Neural cell (in vitro differentiated cells): ENCODE measurements around the gene FBLN2. TPM values are rescaled to one million over a fixed set of nuclear protein-coding genes. Genes with fewer than 3 reads are reported as not detected.

Experiments used
- H2AFZ ChIP-seq: fragments of 200-600, 300-800 bp; sonication (generic), shearing (Covaris generic); 2 replicates; pipeline ENCODE4 v1.6.0; 2014; ENCODE audit warnings: low read depth, mild to moderate bottlenecking, antibody characterized with exemption, low read length, moderate library complexity
- H3F3A ChIP-seq: fragments of 200-600 bp; shearing (Covaris generic); 2 replicates; pipeline ENCODE4 v1.6.1; 2016; ENCODE audit warnings: mild to moderate bottlenecking, moderate library complexity, mixed read lengths, antibody characterized with exemption, low read length; ENCODE audit not compliant: insufficient read depth, poor library complexity, severe bottlenecking
- H3K27ac ChIP-seq: fragments of 200-600, 300-800 bp; sonication (generic), shearing (Covaris generic); 2 replicates; pipeline ENCODE4 v1.5.1; 2014; ENCODE audit warnings: mild to moderate bottlenecking, low read length, moderate library complexity
- H3K27me3 ChIP-seq: fragments of 300-800, 200-600 bp; sonication (generic), shearing (Covaris generic); 2 replicates; pipeline ENCODE4 v1.6.0; 2014; ENCODE audit warnings: mild to moderate bottlenecking, low read depth, low read length, moderate library complexity; ENCODE audit not compliant: insufficient read depth
- H3K36me3 ChIP-seq: fragments of 300-800, 200-600 bp; sonication (generic), shearing (Covaris generic); 2 replicates; pipeline ENCODE4 v1.5.1; 2014; ENCODE audit warnings: mild to moderate bottlenecking, antibody characterized with exemption, low read length, moderate library complexity; ENCODE audit not compliant: insufficient read depth
- H3K4me2 ChIP-seq: fragments of 300-800, 200-600 bp; sonication (generic), shearing (Covaris generic); 2 replicates; pipeline ENCODE4 v1.6.0; 2014; ENCODE audit warnings: mild to moderate bottlenecking, low read length
- H3K4me3 ChIP-seq: fragments of 300-800, 200-600 bp; sonication (generic), shearing (Covaris generic); 2 replicates; pipeline ENCODE4 v1.5.1; 2014; ENCODE audit warnings: mild to moderate bottlenecking, low read length, moderate library complexity
- H3K79me2 ChIP-seq: fragments of 200-600 bp; shearing (Covaris generic); replicated peaks from 2 replicates; pipeline ENCODE4 v1.6.0; 2014; ENCODE audit warnings: mild to moderate bottlenecking, low read length, moderate library complexity; ENCODE audit not compliant: insufficient read depth
- H3K9ac ChIP-seq: fragments of 300-800, 200-600 bp; sonication (generic), shearing (Covaris generic); 2 replicates; pipeline ENCODE4 v1.6.1; 2016; ENCODE audit warnings: mild to moderate bottlenecking, low read length, mixed read lengths
- H3K9me2 ChIP-seq: fragments of 200-600 bp; shearing (Covaris generic); 2 replicates; pipeline ENCODE4 v1.6.1; 2016; ENCODE audit warnings: mild to moderate bottlenecking, low read length, mixed read lengths; ENCODE audit not compliant: insufficient read depth
- H3K9me3 ChIP-seq: fragments of 200-600, 300-800 bp; sonication (generic), shearing (Covaris generic); 2 replicates; pipeline ENCODE4 v1.6.1; 2016; ENCODE audit warnings: mild to moderate bottlenecking, mixed run types, low read length, moderate library complexity, mixed read lengths
- H4K20me1 ChIP-seq: fragments of 200-600 bp; shearing (Covaris generic); 2 replicates; pipeline ENCODE4 v1.6.1; 2016; ENCODE audit warnings: mild to moderate bottlenecking, mixed run types; ENCODE audit not compliant: insufficient read depth
- CTCF ChIP-seq: fragments of 450-650 bp; IDR thresholded peaks from 2 replicates; pipeline ENCODE4 v1.5.1; 2014; ENCODE audit warnings: antibody characterized with exemption, mild to moderate bottlenecking, moderate library complexity; ENCODE audit not compliant: poor library complexity, severe bottlenecking
- EP300 ChIP-seq: fragments of 450-650 bp; conservative IDR thresholded peaks from 2 replicates; pipeline ENCODE4 v1.6.1; 2014; ENCODE audit warnings: antibody characterized with exemption, mild to moderate bottlenecking, moderate library complexity; ENCODE audit not compliant: poor library complexity, severe bottlenecking
- EZH2 ChIP-seq: fragments of 200-600, 300-800 bp; shearing (Covaris generic), sonication (generic); IDR thresholded peaks from 2 replicates; pipeline ENCODE4 v1.6.1; 2014; ENCODE audit warnings: antibody characterized with exemption, low read length, borderline replicate concordance, mild to moderate bottlenecking; ENCODE audit not compliant: insufficient read depth, poor library complexity, severe bottlenecking
- MXI1 ChIP-seq: fragments of 450-650 bp; conservative IDR thresholded peaks from 2 replicates; pipeline ENCODE4 v1.6.1; 2014; ENCODE audit warnings: antibody characterized with exemption, mild to moderate bottlenecking; ENCODE audit not compliant: poor library complexity, severe bottlenecking
- POLR2AphosphoS5 ChIP-seq: IDR thresholded peaks from 2 replicates; pipeline ENCODE4 v1.6.1; 2012
- RAD21 ChIP-seq: fragments of 450-650 bp; conservative IDR thresholded peaks from 2 replicates; pipeline ENCODE4 v1.6.1; 2014; ENCODE audit warnings: antibody characterized with exemption, mild to moderate bottlenecking, moderate library complexity
- REST ChIP-seq: IDR thresholded peaks from 2 replicates; pipeline ENCODE4 v1.6.1; 2012; ENCODE audit warnings: borderline replicate concordance
- SMC3 ChIP-seq: fragments of 450-650 bp; conservative IDR thresholded peaks from 2 replicates; pipeline ENCODE4 v1.6.1; 2014; ENCODE audit warnings: antibody characterized with exemption, mild to moderate bottlenecking, moderate library complexity; ENCODE audit not compliant: poor library complexity
- TAF1 ChIP-seq: IDR thresholded peaks from 2 replicates; pipeline ENCODE4 v1.6.1; 2012; ENCODE audit warnings: low read depth
- polyA plus RNA-seq: library from polyadenylated mRNA; depleted of rRNA; stranded (reverse); fragments of >200 nt; gene quantifications from 2 replicates; pipeline ENCODE4 v1.2.3, GENCODE V29; 2014

The FBLN2 gene
- polyA plus RNA-seq, 1 donor from 2014 or later = 0.37 TPM

GRCh38 chr3:13595485-13595884, 46.6 kb downstream of the FBLN2 start:
- TF ChIP-seq RAD21 (no peak), TAF1 (no peak), EP300 (no peak), REST (no peak), SMC3 (no peak), POLR2AphosphoS5 (no peak), MXI1 (no peak), EZH2 (no peak), CTCF (no peak)
- no peaks in the 10 kb centered on the region for H3K27me3 ChIP-seq
- H2AFZ ChIP-seq = no peak overlapping the region
- H3K79me2 ChIP-seq = no peaks in the 10 kb centered on the region
- no peaks in the 10 kb centered on the region for H4K20me1 ChIP-seq
- H3K9me3 ChIP-seq = no peaks in the 10 kb centered on the region
- H3K9me2 ChIP-seq = no peaks in the 10 kb centered on the region
- no peaks in the 10 kb centered on the region for H3K36me3 ChIP-seq
- no peak overlapping the region for H3K9ac ChIP-seq
- no peak overlapping the region for H3K4me3 ChIP-seq
- no peak overlapping the region for H3K27ac ChIP-seq
- no peak overlapping the region for H3K4me2 ChIP-seq
- no peaks in the 10 kb centered on the region for H3F3A ChIP-seq

DNA sequence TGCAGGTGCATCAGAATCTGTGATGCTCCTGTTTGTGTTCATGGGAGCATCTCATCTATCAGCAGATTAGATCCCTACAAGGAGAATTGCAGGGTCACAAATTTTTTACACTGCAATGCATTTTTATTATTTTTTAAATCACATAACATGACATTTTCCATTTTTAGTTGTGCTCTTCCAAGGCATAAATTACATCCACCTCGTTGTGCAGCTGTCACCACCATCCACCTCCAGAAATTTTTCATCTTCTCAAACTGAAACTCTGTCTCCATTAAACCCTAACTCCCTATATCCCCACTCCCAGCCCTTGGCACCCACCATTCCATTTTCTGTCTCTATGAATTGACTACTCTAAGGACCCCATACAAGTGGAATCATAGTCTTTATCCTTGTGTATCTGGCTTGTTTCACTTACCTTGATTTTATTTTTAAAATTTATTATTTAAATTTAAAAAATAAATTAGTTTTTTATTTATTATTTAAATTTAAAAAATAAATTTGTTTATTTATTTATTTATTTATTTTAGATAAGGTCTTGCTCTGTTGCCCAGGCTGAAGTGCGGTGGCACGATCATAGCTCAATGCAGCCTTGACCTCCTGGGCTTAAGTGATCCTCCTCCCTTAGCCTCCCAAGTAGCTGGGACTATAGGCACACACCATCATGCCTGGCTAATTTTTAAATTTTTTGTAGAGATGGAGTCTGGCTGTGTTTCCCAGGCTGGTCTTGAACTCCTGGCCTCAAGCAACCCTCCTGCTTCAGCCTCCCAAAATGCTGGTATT, 47.7 kb downstream of the FBLN2 start:
- Histone ChIP-seq H3K36me3 (no peaks in the 10 kb centered on the region), H3K9me3 (no peaks in the 10 kb centered on the region), H3K9ac (no peak overlapping the region), H4K20me1 (no peaks in the 10 kb centered on the region), H3K4me3 (no peak overlapping the region), H3K4me2 (no peak overlapping the region), H3F3A (no peaks in the 10 kb centered on the region), H3K27ac (no peak overlapping the region), H3K27me3 (no peaks in the 10 kb centered on the region), H2AFZ (no peak overlapping the region), H3K9me2 (no peaks in the 10 kb centered on the region), H3K79me2 (no peaks in the 10 kb centered on the region)
- TF ChIP-seq CTCF (no peak), REST (no peak), EP300 (no peak), EZH2 (no peak), MXI1 (no peak), SMC3 (no peak), RAD21 (no peak), POLR2AphosphoS5 (no peak), TAF1 (no peak)
